ENCODE results near the gene KBTBD4. TPM values are rescaled to one million over a fixed set of nuclear protein-coding genes. Genes with fewer than 3 reads are reported as not detected.

The KBTBD4 gene
- total and polyA plus RNA-seq, 2 of the 8 experiments (the other 6 are each of a cell fraction or from before 2014, with no cell fraction given), result 12.0 to 19.5 TPM

DNA sequence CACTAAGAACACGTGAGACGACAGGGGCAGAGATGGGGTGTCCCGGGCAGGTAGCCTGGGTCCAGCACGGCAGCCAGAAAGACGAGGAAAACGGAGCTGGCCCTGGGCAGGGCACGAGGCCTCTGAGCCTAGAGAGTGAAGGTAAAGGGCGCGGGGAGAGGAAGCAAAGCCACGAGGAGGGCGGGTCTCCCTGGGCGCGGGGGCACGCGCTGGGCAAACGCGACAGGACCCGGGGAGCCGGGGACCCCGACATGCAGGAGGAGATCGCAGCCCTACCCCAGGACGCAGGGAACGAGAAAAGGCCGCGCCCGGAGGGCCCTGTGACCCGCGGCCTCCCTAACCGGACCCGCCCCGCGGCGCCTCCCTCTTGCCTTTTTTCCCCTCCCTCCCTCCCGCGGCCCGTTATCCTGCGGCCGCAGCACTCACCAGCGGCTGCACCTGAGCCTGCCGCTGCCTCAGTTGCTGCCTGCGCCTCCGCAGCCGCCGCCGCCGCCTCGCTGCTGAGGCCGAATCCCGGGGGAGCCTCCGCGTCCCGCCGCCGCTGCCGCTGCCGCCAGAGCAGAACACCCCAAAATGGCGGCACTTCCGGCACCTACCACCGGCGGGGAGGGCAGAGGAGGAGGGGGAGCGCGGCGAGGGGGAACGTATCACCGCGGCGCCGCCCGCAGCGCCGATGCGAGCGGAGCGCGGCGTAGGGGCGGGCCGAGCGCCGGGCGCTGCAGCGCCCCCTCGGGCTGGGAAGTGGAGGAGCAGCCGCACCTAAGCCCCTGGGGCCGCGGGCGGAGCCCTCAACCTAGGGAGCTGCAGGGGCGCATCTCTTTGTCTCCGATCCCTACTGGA, 26.0 kb downstream of the KBTBD4 start, which contains the start of gene CELF1 (continued):
- TF ChIP-seq CHD7 (IDR thresholded peaks at IDR 0.05; ENCODE audit: insufficient replicate concordance, low read length) (no peak), EP300 (IDR thresholded peaks at IDR 0.05; ENCODE audit: borderline replicate concordance in 1 of 2, low read depth in 2 of 2, low read length in 2 of 2) (peak in 1 of 2 experiments; percentile 38; a peak in 1 of 3 replicates), CHD2 (IDR thresholded peaks at IDR 0.05; ENCODE audit: low read length) (peak; percentile 12; the same call in 1 of the 2 replicates), TAF7 (optimal IDR thresholded peaks at IDR 0.05; ENCODE audit: borderline replicate concordance, low read depth, low read length) (no peak), CTBP2 (IDR thresholded peaks at IDR 0.05; ENCODE audit: borderline replicate concordance, insufficient read depth, insufficient read length, low read length) (no peak), CEBPB (IDR thresholded peaks at IDR 0.05; ENCODE audit: low read depth, low read length) (no peak)
- TF ChIP-seq, protein P1, sequence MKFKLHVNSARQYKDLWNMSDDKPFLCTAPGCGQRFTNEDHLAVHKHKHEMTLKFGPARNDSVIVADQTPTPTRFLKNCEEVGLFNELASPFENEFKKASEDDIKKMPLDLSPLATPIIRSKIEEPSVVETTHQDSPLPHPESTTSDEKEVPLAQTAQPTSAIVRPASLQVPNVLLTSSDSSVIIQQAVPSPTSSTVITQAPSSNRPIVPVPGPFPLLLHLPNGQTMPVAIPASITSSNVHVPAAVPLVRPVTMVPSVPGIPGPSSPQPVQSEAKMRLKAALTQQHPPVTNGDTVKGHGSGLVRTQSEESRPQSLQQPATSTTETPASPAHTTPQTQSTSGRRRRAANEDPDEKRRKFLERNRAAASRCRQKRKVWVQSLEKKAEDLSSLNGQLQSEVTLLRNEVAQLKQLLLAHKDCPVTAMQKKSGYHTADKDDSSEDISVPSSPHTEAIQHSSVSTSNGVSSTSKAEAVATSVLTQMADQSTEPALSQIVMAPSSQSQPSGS (IDR thresholded peaks at IDR 0.05; ENCODE audit: low read length), result no peak
